GM21619 (cell line): ENCODE data around the gene PROM1.

Experiments used
- ATAC-seq: cut with Tn5 transposase; IDR thresholded peaks from one replicate; pipeline ENCODE4 v1.9.1; 2021; ENCODE audit not compliant: unreplicated experiment

The PROM1 gene

GRCh38 chr4:15995826-15996225 lies 88.0 kb downstream of the PROM1 start:
- no peak for ATAC-seq

- ATAC-seq: no peak
Observed at GRCh38 chr4:15992167-15992485, 91.7 kb downstream of the PROM1 start.

- ATAC-seq: no peak
Observed at GRCh38 chr4:15990570-15991285, 93.1 kb downstream of the PROM1 start.

- no peak for ATAC-seq
Observed at GRCh38 chr4:15989424-15989823, 94.4 kb downstream of the PROM1 start.

- ATAC-seq: no peak
Observed at GRCh38 chr4:15988222-15988621, 95.6 kb downstream of the PROM1 start.

GRCh38 chr4:15986907-15987306 lies 96.9 kb downstream of the PROM1 start:
- no peak for ATAC-seq

GRCh38 chr4:15983610-15984009 lies 100.2 kb downstream of the PROM1 start:
- ATAC-seq: no peak

GRCh38 chr4:15982842-15983524 lies 100.8 kb downstream of the PROM1 start:
- ATAC-seq: no peak

GRCh38 chr4:15976456-15977447 lies 107.1 kb downstream of the PROM1 start:
- no peak for ATAC-seq

GRCh38 chr4:15971068-15971801 lies 112.6 kb downstream of the PROM1 start:
- ATAC-seq: no peak

- ATAC-seq: no peak
Observed at GRCh38 chr4:15968551-15969300, 115.1 kb downstream of the PROM1 start.

GRCh38 chr4:15965325-15965724 lies 118.5 kb downstream of the PROM1 start:
- ATAC-seq: no peak

GRCh38 chr4:15964159-15964558 lies 119.7 kb downstream of the PROM1 start:
- no peak for ATAC-seq

GRCh38 chr4:15963576-15963975 lies 120.2 kb downstream of the PROM1 start:
- ATAC-seq: peak; percentile 91

GRCh38 chr4:15963001-15963451 lies 120.8 kb downstream of the PROM1 start, which contains the start of gene FGFBP2:
Gene FGFBP2, minus strand, starts transcription at chr4:15963175. Its CDS starts 46 bp downstream, at chr4:15963129.
- peak; percentile 28 for ATAC-seq

GRCh38 chr4:15961781-15962510 lies 121.9 kb downstream of the PROM1 start:
- ATAC-seq: no peak

- no peak for ATAC-seq
Observed at GRCh38 chr4:15958562-15958961, 125.3 kb downstream of the PROM1 start.

GRCh38 chr4:15956179-15956850 lies 127.5 kb downstream of the PROM1 start:
- peak; percentile 93 for ATAC-seq

- no peak for ATAC-seq
Observed at GRCh38 chr4:15955670-15956069, 128.2 kb downstream of the PROM1 start.
